ENCODE measurements around the gene FERD3L.

The FERD3L gene

DNA sequence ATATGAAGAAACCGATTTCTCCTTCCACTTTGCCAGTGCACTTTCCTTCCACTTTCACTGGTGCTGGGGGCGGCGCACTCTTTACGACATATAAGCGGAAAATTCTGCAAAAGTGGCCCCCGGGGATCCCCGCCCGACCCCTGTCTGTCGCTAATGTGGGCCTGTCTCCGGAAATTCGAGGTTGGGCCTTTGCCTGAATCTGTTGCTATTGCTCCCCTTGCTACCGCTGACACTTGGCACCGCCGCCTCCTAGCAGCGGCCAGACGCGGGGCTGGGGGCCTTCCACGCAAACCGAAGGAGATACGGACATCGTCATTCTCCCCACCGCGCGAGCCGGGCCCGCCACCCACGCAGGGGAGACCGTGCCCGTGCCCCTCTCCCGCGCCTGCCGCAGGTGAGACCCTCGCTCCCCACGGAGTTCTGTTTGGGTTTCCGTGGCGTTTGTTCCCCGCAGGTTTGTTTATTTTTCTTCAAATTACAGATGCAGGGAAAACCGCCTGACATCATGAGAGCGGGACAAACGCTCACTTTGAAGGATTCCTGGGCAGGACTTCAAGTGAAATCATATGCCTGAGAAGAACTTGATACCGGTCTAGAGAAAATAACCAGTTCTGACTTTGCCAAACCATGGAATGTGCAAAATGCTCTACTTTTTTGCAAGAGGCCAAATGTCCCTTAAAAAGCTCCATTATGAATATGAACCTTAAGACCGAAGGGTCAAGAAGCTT lies 32.8 kb downstream of the FERD3L start:
- no peak for DNase-seq (ENCODE audit: low spot score)
- TF ChIP-seq, protein P1, sequence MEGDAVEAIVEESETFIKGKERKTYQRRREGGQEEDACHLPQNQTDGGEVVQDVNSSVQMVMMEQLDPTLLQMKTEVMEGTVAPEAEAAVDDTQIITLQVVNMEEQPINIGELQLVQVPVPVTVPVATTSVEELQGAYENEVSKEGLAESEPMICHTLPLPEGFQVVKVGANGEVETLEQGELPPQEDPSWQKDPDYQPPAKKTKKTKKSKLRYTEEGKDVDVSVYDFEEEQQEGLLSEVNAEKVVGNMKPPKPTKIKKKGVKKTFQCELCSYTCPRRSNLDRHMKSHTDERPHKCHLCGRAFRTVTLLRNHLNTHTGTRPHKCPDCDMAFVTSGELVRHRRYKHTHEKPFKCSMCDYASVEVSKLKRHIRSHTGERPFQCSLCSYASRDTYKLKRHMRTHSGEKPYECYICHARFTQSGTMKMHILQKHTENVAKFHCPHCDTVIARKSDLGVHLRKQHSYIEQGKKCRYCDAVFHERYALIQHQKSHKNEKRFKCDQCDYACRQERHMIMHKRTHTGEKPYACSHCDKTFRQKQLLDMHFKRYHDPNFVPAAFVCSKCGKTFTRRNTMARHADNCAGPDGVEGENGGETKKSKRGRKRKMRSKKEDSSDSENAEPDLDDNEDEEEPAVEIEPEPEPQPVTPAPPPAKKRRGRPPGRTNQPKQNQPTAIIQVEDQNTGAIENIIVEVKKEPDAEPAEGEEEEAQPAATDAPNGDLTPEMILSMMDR (IDR thresholded peaks at IDR 0.05; ENCODE audit: borderline replicate concordance, control extremely low read depth, extremely low read depth, insufficient read depth, missing control alignments) = no peak
- in situ Hi-C loops (cut with MboI; ENCODE audit: low sequenced_read_pairs, unreplicated experiment) = loop anchor here (25.0 kb wide), 2 partner anchors 550 to 1675 kb away; partner anchors contain the start of gene SP8

DNA sequence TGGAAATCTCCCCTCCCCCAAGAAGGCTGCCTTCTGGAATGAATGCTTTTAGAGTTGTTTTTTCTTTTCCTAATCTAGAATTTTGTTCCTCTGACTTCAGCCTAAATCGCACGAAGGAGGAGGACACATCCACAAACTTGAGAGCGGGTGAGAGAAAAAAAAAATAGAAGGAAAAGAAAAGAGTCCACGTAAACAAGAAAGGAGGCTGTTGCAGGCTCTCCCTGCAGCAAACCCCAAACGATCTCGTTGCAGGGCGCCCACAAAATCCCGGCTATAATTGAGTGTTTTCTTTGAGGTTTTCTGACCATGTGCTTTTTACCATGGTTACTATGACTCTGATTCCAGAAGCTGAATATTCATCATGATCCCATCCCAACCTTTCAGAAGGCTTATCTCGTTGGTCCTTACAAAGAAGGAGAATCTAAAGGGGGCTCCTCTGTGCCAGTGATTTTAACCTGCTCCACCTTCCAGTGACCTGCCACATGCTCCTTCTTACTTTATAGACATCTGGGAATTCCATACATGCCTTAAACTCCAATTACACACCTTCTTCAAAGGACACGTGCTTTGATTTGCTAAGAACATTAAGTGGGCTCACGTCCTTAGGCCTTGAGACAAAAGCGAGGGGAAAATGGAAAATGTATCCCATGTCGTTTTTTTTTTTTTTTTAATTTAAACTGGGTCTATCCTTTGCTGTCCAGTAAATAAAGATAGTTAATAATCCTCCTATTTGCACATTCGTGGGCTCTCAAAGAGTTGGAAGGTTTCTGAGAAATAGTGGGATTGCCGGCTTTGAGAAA lies 33.5 kb downstream of the FERD3L start:
- in situ Hi-C loops (cut with MboI; ENCODE audit: low sequenced_read_pairs, unreplicated experiment) = loop anchor here (25.0 kb wide), 2 partner anchors 551 to 1676 kb away; partner anchors contain the start of gene SP8
- TF ChIP-seq, protein P1 (IDR thresholded peaks at IDR 0.05; ENCODE audit: borderline replicate concordance, control extremely low read depth, extremely low read depth, insufficient read depth, missing control alignments) = no peak
- DNase-seq (ENCODE audit: low spot score) = no peak

DNA sequence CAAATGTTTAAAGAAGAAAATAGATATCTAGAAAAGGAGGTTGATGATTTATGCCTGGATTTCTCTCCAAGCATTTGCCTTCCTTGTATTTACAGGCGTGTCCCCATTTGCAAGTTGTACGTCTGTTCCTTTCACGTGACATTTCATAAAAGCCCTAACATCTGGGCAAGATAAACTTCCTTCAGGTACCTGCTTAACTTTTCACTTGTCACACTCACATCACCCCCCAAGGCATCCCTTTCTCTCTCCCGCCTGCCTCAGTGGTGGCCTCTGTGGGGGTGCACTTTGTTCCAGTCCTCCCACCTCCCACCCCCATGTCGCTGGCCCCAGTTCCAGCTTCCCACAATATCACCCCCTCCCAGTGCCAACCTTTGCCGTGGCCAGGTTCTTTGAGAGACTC lies 34.4 kb downstream of the FERD3L start:
- TF ChIP-seq, protein P1 (IDR thresholded peaks at IDR 0.05; ENCODE audit: borderline replicate concordance, control extremely low read depth, extremely low read depth, insufficient read depth, missing control alignments) = no peak
- in situ Hi-C loops (cut with MboI; ENCODE audit: low sequenced_read_pairs, unreplicated experiment) = loop anchor here (25.0 kb wide), 2 partner anchors 552 to 1677 kb away; partner anchors contain the start of gene SP8
- no peak for DNase-seq (ENCODE audit: low spot score)

DNA sequence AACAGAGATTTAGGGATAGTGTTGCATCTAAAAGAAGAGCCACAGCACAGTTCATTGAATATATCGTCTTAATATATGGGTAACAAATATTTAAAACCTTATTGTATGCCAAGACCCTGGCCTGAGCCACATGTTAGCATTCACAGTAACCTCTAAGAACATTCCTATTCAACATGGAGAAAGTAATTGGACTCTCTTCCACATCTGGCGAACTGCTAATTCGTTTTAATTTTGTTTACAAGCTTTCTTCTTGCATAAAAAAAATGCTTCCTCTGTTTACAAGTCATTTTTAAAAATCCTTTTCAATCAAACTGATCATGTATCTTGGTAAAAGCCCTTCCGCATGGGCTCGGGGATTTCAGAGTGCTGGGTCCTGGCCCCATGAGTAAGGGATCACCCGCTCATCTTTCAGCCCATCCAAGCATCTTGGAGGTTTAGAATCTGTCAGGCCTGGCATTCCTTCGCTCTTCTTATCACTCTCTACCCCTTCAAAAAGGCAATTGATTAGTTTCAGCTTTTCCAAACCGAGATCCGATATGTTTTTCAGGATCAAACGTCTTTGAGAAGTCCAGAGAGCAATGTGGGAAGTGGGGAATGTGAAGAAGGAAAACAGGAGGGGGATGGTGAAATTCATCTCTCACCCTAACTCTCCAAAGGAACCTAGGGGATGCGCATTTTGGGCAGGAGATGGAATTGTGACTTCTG lies 35.0 kb downstream of the FERD3L start:
- TF ChIP-seq, protein P1 (IDR thresholded peaks at IDR 0.05; ENCODE audit: borderline replicate concordance, control extremely low read depth, extremely low read depth, insufficient read depth, missing control alignments) = no peak
- DNase-seq (ENCODE audit: low spot score) = no peak
- in situ Hi-C loops (cut with MboI; ENCODE audit: low sequenced_read_pairs, unreplicated experiment) = loop anchor here (25.0 kb wide), 2 partner anchors 552 to 1677 kb away; partner anchors contain the start of gene SP8

DNA sequence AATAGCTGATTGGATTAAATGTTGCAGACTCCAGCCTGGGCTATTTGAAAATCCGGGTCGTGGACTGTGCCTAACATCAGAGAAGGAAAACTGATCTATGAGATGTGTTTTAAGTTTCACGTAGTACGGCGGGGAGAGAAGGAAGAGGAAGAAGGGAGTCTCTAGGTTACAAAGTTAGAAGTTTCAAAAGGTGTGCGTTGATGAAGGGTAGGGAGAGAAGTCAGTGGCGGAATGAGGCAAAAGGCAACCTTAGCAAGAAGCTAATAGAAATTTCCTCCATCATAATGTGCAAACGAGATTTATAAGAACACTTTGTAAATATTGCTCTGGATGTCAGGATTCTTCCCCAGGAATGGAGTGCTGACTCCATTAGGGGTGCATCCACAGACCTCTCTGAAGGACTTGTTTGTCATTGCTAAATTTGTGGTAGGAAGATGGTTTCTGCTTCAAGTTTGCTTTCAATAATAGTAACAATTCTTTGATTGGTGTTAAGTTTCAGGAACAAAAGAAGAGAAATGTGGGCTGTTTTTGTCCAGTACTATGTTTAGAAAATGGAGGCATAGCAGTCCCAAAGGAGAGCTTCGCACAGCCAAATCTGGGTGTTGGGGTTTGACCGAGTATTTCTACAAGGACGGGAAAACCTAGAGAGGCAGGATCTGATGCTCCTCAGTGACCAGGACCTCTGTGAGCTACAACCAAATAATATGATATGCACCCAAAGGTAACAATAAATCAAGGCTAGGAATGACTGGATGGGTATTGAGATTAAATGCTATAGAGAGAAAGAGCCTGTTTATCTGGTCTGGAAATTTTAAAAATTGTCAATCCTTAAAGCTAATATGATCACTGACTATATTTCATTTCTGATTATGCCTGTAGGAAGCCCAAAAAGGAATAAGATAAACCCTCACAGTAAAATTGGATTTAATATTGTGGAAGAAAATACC lies 35.9 kb downstream of the FERD3L start:
- in situ Hi-C loops (cut with MboI; ENCODE audit: low sequenced_read_pairs, unreplicated experiment) = loop anchor here (25.0 kb wide), 2 partner anchors 553 to 1678 kb away; partner anchors contain the start of gene SP8
- TF ChIP-seq, protein P1 (IDR thresholded peaks at IDR 0.05; ENCODE audit: borderline replicate concordance, control extremely low read depth, extremely low read depth, insufficient read depth, missing control alignments) = no peak
- no peak for DNase-seq (ENCODE audit: low spot score)

All from GM13976 (cell line).